Activated T-helper 1 cell treated with anti-CD3 and anti-CD28 coated beads, Interleukin-2, amount 50 U/mL, for 16 hours (primary cell): Measurements from ENCODE around the gene FGF11.
"Not testable (repeated sequence)": the region's sequence is repeated elsewhere in the genome, so short reads cannot be mapped to it uniquely, and the experiment has no call there.

Experiments used
- DNase-seq, 2 donors: peaks; one replicate each; pipeline ENCODE4 v3.0.0-alpha.2; 2020; ENCODE audit warnings: low read depth in 1 of 2, low spot score in 1 of 2

The FGF11 gene

GRCh38 chr17:7460850-7461660 is 21.7 kb downstream of the FGF11 start:
- DNase-seq: no peak

- DNase-seq: no peak
Measured at GRCh38 chr17:7462474-7463371, 23.4 kb downstream of the FGF11 start.

GRCh38 chr17:7463372-7463846 is 24.1 kb downstream of the FGF11 start:
- no peak for DNase-seq

DNA sequence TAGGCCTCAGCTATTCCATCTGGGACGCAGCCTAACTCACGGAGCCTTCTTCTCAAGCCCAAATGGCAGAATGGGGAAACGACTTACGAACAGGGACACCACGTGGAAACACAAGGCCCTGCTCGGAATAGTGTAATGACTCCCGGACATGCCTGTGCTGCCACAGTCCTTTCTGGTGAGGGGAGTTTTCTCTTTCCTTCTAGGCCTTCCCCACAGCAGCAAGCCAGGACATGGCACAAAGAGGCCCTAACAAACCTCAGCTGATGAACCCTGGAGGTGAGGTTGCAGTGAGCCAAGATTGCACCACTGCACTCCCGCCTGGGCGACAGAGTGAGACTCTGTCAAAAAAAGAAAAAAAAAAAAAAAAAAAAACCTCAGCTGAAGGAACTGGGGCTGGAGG is 24.8 kb downstream of the FGF11 start:
- DNase-seq: no peak

DNA sequence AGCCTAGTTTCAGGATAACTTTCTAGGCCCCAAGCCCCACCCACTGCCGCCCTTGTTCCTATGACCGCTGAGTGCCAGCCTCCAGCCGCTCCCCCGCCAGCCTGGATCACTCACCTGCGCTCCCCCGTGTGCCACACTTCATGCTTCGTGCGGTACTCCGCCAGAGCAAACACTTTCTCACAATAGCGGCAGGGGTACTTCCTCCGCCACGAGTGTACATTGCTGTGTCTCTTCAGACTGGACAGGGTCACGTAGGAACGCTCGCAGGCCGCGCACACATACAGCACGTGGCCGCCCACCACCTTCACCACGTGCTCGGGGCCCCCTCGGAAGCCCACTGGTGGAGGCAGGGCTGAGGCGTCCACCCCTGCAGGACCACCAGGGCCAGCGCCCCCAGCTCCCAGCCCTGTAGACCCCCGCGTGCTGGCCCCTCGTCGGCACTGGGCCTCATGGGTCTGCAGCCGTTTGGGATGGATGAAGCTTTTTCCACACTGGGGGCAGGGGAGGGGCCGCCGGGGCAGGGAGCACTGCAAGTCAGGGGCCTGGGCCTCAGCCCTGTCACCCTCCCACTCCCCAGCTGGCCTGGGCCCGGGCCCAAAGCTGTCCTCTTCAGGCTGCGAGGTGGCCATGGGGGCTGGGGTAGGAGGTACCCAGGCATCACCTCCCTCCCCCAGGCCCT is 26.4 kb downstream of the FGF11 start:
- no peak for DNase-seq

DNA sequence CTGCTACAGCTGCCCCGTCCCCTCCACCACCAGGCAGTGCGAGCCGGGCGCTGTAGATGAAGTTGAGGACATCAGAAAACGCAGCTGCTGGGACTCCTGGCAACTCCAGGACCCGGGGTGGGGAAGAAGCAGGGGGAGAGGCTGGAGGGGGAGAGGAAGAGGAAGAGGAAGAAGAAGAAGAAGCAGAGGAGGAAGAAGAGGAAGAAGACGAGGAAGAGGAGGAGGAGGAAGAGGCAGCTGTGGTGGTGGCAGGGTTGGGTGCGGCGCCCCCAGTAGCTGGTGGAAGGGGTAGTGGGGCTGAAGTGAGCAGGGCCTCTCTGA is 27.0 kb downstream of the FGF11 start:
- no peak for DNase-seq

GRCh38 chr17:7466639-7467341 is 27.5 kb downstream of the FGF11 start:
- no peak for DNase-seq

- no peak for DNase-seq
Measured at GRCh38 chr17:7467498-7467897, 28.2 kb downstream of the FGF11 start.

DNA sequence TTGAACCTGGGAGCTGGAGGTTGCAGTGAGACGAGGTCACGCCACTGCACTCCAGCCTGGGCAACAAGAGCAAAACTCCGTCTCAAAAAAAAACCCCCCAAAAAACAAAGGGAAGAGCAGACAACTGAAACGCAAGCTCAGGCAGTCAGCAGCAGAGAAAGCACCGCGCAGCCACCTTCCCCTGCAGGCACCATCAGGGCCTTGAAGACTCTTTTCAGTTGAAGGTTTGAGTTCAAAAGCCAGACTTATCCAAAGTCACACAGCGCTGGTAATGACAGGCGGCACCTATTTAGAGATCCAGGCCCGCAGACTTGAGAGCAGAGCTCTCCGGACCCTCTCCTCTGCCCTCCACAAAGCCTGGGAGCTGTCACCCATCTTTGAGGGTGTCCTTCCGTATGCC is 29.0 kb downstream of the FGF11 start:
- no peak for DNase-seq

- DNase-seq: no peak
Measured at GRCh38 chr17:7468804-7469389, 29.6 kb downstream of the FGF11 start.

DNA sequence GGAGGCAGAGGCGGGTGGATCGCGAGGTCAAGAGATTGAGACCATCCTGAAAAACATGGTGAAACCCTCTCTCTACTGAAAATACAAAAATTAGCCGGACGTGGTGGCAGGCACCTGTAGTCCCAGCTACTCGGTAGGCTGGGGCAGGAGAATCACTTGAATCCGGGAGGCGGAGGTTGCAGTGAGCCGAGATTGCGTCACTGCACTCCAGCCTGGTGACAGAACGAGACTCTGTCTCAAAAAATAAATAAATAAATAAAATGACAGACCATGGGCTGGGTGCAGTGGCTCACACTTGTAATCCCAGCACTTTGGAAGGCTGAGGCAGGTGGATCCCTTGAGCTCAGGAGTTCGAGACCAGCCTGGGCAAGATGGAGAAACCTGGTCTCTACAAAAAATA is 30.5 kb downstream of the FGF11 start:
- not testable (repeated sequence) for DNase-seq

GRCh38 chr17:7470457-7470973 is 31.2 kb downstream of the FGF11 start:
- not testable (repeated sequence) for DNase-seq

GRCh38 chr17:7471729-7472128 is 32.4 kb downstream of the FGF11 start:
- DNase-seq: no peak

DNA sequence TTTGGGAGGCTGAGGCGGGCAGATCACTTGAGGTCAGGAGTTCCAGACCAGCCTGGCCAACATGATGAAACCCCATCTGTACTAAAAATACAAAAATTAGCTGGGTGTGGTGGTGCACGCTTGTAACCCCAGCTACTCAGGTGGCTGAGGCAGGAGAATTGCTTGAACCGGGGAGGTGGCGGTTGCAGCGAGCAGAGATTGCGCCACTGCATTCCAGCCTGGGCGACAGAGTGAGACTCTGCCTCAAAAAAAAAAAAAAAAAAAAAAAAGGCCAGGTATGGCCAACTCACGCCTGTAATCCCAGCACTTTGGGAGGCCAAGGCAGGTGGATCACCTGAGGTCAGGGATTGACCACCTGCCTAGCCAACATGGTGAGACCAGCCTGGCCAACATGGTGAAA is 35.5 kb downstream of the FGF11 start:
- DNase-seq: not testable (repeated sequence)

DNA sequence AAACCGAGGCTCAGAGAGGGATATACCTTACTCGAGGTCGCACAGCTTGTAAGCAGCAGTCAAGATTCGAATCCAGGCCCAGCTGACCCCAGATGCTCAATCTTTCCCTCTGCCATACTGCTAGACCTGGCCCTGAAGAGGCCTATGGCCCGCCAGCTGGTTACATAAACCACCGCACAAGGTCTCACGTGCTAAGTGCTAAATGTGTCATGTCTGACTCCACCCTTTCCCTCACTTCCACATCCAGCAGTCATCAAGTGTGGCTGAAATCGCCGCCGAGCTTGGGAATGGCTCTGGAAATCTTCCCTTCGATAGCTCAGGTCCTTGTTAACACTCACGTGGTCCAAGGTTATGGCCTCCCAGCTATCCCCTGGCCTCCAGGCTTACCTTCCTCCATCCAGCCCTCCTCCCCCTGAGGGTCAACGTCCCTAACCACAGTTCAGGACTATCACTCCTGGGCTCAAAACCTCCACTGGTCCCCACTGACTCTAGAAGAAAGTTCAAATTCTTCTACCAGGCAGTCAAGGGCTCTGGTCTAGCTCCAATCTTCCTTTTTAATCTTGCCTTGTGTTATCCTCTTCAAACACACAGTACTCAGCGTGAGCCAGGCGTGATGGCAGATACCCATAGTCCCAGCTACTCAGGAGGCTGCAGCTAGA is 36.6 kb downstream of the FGF11 start:
- DNase-seq: no peak

GRCh38 chr17:7476494-7476893 is 37.2 kb downstream of the FGF11 start:
- no peak for DNase-seq

DNA sequence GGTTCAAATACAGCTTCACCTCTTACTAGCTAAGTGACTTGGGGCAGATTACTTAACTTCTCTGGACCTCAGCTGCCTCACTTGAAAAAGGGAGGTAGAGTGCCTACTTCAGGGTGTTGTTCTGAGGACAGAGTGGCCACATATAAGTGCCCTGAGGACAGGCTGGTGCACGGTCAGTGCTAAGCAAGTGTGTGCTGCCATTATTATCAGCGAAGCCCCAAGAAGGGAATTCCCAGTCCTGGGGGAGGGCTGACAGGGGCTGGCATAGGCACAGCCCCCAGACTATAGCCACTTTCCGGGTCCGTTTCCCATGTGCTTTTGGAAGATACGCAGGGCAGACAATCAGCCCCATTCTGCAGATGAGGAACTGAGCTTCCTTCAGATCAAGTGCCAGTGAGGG is 37.6 kb downstream of the FGF11 start:
- no peak for DNase-seq

GRCh38 chr17:7477392-7478275 is 38.3 kb downstream of the FGF11 start:
- no peak for DNase-seq
